NT2/D1 (cell line): ENCODE results near the gene NR3C1.

Experiments used
- DNase-seq: peaks from one replicate; pipeline ENCODE4 v3.0.0-alpha.2; 2011; ENCODE audit warnings: low read depth, low spot score
- H3K27me3 ChIP-seq: 2 replicates; pipeline ENCODE4 v1.6.0; 2011; ENCODE audit warnings: mild to moderate bottlenecking; ENCODE audit not compliant: insufficient read length, insufficient read depth
- H3K36me3 ChIP-seq: 2 replicates; pipeline ENCODE4 v1.6.1; 2011; ENCODE audit warnings: mild to moderate bottlenecking, low read length, mixed read lengths; ENCODE audit not compliant: insufficient read depth, insufficient read length
- H3K4me1 ChIP-seq: 2 replicates; pipeline ENCODE4 v1.5.1; 2011; ENCODE audit not compliant: insufficient read depth, insufficient read length
- H3K4me3 ChIP-seq: 2 replicates; pipeline ENCODE4 v1.5.1; 2011; ENCODE audit warnings: low read depth; ENCODE audit not compliant: insufficient read length
- H3K9ac ChIP-seq: 2 replicates; pipeline ENCODE4 v1.6.0; 2011; ENCODE audit warnings: low read depth; ENCODE audit not compliant: insufficient read length
- H3K9me3 ChIP-seq: 2 replicates; pipeline ENCODE4 v1.5.1; 2011; ENCODE audit warnings: mild to moderate bottlenecking, low read length; ENCODE audit not compliant: insufficient read depth
- SUZ12 ChIP-seq: IDR thresholded peaks from 2 replicates; pipeline ENCODE4 v1.6.1; 2011; ENCODE audit not compliant: insufficient read length, insufficient read depth; ENCODE audit errors: extremely low read depth
- YY1 ChIP-seq: IDR thresholded peaks from 2 replicates; pipeline ENCODE4 v1.6.1; 2011; ENCODE audit not compliant: insufficient read length, insufficient read depth
- ZNF274 ChIP-seq: IDR thresholded peaks from 2 replicates; pipeline ENCODE4 v1.6.1; 2011; ENCODE audit warnings: mild to moderate bottlenecking, low read depth, low read length

The NR3C1 gene

DNA sequence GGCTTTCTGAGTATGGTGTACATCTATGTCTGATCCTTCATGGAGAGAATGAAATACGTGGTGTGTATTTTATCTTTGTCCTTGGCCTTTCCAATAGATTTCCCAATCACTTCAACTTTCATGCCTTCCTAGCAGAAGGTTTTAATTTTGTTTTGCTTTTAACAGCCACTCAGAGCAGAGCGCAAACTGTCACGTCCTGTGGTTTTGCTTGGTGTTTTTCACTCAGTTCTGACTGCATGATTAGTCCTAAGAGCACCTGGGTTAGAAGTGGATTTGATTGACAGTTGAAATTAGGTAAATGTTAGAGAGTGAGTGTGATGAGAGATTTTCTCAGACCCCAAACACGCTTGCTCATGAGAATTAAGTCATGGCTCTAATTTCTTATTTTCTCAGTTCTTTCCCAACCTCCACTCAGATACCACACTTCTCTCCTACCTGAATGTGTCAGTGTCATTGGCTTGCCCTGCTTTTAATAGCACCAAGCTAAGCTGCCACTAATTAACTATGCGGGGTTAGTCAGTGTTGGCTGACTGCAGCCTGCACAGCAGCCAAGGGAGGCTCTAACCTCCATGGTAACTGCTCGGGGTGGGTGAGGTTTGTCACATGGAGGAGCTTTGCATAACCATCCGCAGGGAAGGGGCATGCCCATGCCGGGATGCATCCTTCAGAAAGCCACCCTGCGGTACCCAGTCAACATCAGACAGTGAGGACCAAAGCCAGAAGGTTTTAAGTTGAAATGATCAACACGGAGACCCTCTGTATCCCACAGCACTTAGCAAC, 173.4 kb downstream of the NR3C1 start:
- H3K4me1 ChIP-seq, result peaks cover 3% of the 10 kb centered on the region
- no peak overlapping the region for H3K4me3 ChIP-seq
- no peaks in the 10 kb centered on the region for H3K9me3 ChIP-seq
- no peaks in the 10 kb centered on the region for H3K36me3 ChIP-seq
- TF ChIP-seq SUZ12 (no peak), ZNF274 (no peak), YY1 (no peak)
- H3K27me3 ChIP-seq, result no peaks in the 10 kb centered on the region
- DNase-seq, result no peak
- no peak overlapping the region for H3K9ac ChIP-seq

- TF ChIP-seq SUZ12 (no peak), YY1 (no peak), ZNF274 (no peak)
- peaks cover 3% of the 10 kb centered on the region for H3K4me1 ChIP-seq
- no peak for DNase-seq
- H3K9ac ChIP-seq, result no peak overlapping the region
- no peak overlapping the region for H3K4me3 ChIP-seq
- no peaks in the 10 kb centered on the region for H3K27me3 ChIP-seq
- H3K9me3 ChIP-seq, result no peaks in the 10 kb centered on the region
- H3K36me3 ChIP-seq, result no peaks in the 10 kb centered on the region
Observed at GRCh38 chr5:143229426-143229895, 174.0 kb downstream of the NR3C1 start.

DNA sequence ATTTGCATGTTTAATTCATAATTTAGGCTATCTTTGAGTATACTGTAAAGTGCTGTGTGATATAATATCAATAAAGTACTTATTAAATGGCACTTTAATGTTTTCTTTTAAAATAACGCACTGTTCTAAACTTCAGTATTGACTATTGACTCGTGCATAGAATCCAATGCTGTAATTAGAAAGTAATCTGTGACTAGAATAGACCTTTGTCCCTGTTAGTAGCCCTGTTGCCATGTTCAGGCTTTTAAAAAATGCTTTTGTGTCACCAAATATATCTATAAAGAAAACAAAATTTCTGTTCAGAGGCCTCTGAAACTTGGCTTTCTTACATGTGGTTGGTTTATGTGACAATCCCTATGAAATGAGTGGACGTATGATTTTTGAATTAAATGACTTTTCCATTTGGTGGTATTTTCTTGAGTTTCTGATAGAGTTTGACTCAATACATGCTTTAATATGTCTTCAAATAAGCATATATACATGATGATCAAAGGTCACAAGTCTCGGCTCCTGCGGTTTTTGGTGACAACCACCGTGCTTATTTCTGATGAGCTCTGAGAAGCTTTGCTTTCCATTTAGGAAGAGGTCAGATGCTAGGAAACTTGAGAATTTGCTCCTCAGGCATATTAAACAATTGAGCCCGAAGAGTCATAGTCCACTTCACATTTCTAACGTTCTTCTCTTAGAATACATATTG, 174.7 kb downstream of the NR3C1 start:
- H3K4me1 ChIP-seq, result peaks cover 3% of the 10 kb centered on the region
- no peaks in the 10 kb centered on the region for H3K36me3 ChIP-seq
- no peak for DNase-seq
- H3K9me3 ChIP-seq, result no peaks in the 10 kb centered on the region
- H3K27me3 ChIP-seq, result no peaks in the 10 kb centered on the region
- H3K9ac ChIP-seq, result no peak overlapping the region
- no peak for TF ChIP-seq SUZ12
- no peak overlapping the region for H3K4me3 ChIP-seq
